ENCODE measurements around the gene RGS6.

RGS6 gene

DNA sequence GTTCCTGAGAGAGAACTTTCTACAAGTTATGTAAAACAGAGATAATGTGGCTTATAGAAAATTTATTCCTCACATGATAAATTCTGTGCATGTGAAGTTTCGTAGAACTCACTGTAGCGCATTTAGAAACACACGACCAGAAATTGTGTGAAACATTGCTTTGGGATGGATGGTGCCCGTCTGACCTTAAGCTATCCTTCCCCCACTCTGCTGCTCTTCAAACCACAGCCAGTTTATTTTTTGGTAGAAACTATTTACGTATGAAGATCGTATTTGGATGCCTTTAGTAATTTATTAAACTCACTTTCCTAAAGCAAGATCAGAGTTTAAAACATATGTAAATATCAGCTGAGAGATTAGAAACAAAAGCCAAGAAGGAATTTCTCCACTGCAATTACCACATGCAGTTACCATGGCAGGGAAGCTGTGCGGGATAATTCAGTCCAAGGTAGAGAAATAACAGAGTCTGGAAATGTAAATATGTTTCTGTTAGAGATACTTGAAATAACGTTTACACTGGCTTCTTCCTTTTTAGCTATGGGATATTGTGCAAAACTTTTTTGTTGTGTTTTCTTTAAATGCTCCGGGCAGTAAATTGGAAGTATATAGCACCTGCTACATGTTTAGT, 382.7 kb downstream of the RGS6 start:
- TF ChIP-seq, protein P1, sequence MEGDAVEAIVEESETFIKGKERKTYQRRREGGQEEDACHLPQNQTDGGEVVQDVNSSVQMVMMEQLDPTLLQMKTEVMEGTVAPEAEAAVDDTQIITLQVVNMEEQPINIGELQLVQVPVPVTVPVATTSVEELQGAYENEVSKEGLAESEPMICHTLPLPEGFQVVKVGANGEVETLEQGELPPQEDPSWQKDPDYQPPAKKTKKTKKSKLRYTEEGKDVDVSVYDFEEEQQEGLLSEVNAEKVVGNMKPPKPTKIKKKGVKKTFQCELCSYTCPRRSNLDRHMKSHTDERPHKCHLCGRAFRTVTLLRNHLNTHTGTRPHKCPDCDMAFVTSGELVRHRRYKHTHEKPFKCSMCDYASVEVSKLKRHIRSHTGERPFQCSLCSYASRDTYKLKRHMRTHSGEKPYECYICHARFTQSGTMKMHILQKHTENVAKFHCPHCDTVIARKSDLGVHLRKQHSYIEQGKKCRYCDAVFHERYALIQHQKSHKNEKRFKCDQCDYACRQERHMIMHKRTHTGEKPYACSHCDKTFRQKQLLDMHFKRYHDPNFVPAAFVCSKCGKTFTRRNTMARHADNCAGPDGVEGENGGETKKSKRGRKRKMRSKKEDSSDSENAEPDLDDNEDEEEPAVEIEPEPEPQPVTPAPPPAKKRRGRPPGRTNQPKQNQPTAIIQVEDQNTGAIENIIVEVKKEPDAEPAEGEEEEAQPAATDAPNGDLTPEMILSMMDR (IDR thresholded peaks at IDR 0.05): no peak
- no peak overlapping the region for H3K4me3 ChIP-seq (ENCODE audit: low read depth in 1 of 2, low read length in 1 of 2)
- no peak overlapping the region for H3K27ac ChIP-seq
- H3K36me3 ChIP-seq: no peaks in the 10 kb centered on the region
- H3K27me3 ChIP-seq: no peaks in the 10 kb centered on the region
- H3K9me3 ChIP-seq: no peaks in the 10 kb centered on the region
- H3K4me1 ChIP-seq (ENCODE audit: control insufficient read depth in 1 of 2, insufficient read depth in 1 of 2, low read depth in 1 of 2, low read length in 1 of 2): no peaks in the 10 kb centered on the region

DNA sequence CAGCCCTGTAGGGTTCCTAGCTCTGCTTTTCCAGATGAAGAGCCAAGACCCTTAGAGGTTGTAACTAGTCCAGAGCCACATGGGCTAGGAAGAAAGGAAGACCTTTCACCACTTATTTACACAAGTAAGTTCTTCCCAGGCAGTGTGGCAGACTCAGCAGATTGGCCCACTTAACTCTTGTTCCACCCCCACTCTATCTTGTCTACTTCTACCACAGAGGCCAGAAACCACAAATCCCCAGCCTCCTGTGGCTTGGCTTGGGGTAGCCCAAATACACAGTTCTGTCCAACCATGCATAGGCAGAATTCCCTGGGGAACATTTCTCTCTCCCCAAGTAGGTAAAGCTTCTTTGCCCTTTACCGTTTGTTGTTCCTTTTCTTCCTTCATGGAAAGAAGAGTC, 383.5 kb downstream of the RGS6 start:
- Histone ChIP-seq H3K4me3 (ENCODE audit: low read depth in 1 of 2, low read length in 1 of 2) (no peak overlapping the region), H3K36me3 (no peaks in the 10 kb centered on the region), H3K27ac (no peak overlapping the region), H3K27me3 (no peaks in the 10 kb centered on the region), H3K4me1 (ENCODE audit: control insufficient read depth in 1 of 2, insufficient read depth in 1 of 2, low read depth in 1 of 2, low read length in 1 of 2) (no peaks in the 10 kb centered on the region), H3K9me3 (no peaks in the 10 kb centered on the region)
- TF ChIP-seq, protein P1 (IDR thresholded peaks at IDR 0.05): no peak

DNA sequence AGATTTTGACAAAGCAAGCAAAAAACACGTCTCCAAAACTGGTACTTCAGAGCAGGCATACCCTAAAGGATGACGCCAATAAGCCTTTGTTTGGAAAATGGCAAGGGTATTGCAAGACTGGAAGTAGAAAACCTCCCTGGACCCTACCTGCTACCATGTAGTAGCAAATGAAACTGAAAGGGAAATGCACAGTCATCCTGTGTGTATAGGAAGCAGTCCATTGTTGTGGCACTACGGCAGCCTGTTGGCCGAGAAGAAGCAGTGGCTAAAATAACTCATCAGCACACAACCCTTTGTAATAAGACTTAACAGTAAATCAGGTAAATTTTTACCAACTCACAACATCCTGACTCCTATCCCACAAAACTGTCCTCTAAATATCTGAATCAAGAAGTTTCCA, 386.4 kb downstream of the RGS6 start:
- H3K9me3 ChIP-seq: no peaks in the 10 kb centered on the region
- no peak overlapping the region for H3K4me3 ChIP-seq (ENCODE audit: low read depth in 1 of 2, low read length in 1 of 2)
- no peak overlapping the region for H3K27ac ChIP-seq
- no peaks in the 10 kb centered on the region for H3K27me3 ChIP-seq
- TF ChIP-seq, protein P1 (IDR thresholded peaks at IDR 0.05): no peak
- H3K36me3 ChIP-seq: no peaks in the 10 kb centered on the region
- H3K4me1 ChIP-seq (ENCODE audit: control insufficient read depth in 1 of 2, insufficient read depth in 1 of 2, low read depth in 1 of 2, low read length in 1 of 2): no peaks in the 10 kb centered on the region

DNA sequence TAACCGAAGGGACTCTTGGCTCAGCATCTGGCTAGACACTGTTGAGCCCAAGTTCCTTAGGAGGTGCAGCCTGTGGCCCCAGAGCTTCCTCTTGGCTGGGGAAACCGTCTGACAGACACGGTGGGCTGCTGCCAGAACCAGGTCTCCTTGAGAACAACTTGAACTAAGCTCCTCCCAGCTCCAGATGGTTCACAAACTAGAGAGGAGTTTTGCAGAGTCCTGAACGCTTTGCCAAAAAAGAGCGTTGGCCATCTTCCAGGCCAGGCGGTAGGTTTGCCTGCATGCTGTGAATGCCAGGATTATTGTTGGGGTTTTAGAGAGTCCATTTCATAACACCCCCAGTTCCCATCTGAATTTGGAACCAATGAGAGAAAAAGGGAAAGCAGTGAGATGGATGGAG, 399.8 kb downstream of the RGS6 start:
- Histone ChIP-seq H3K4me1 (ENCODE audit: control insufficient read depth in 1 of 2, insufficient read depth in 1 of 2, low read depth in 1 of 2, low read length in 1 of 2) (no peaks in the 10 kb centered on the region), H3K4me3 (ENCODE audit: low read depth in 1 of 2, low read length in 1 of 2) (no peak overlapping the region), H3K27me3 (no peaks in the 10 kb centered on the region), H3K9me3 (no peaks in the 10 kb centered on the region), H3K36me3 (no peaks in the 10 kb centered on the region), H3K27ac (no peak overlapping the region)
- TF ChIP-seq, protein P1 (IDR thresholded peaks at IDR 0.05): no peak

GRCh38 chr14:72332871-72333270, 400.6 kb downstream of the RGS6 start:
- H3K4me3 ChIP-seq (ENCODE audit: low read depth in 1 of 2, low read length in 1 of 2): no peak overlapping the region

More at GRCh38 chr14:72332871-72333270, 400.6 kb downstream of the RGS6 start:
- no peaks in the 10 kb centered on the region for H3K27me3 ChIP-seq
- no peaks in the 10 kb centered on the region for H3K9me3 ChIP-seq
- no peaks in the 10 kb centered on the region for H3K36me3 ChIP-seq
- H3K4me1 ChIP-seq (ENCODE audit: control insufficient read depth in 1 of 2, insufficient read depth in 1 of 2, low read depth in 1 of 2, low read length in 1 of 2): no peaks in the 10 kb centered on the region
- TF ChIP-seq, protein P1 (IDR thresholded peaks at IDR 0.05): no peak
- no peak overlapping the region for H3K27ac ChIP-seq

Measured in neutrophil (primary cell).